Measurements from ENCODE around the gene INAFM2.
A peak's percentile ranks its signal among the peaks of the same experiment; 100 is the strongest.

The INAFM2 gene

GRCh38 chr15:40323239-40323952, at the start of gene INAFM2:
Gene INAFM2 (plus strand): TSS chr15:40323692. CDS start chr15:40324056, 364 bp downstream.
- peak; percentile 99 for DNase-seq

- peak; percentile 75 for DNase-seq
Measured at GRCh38 chr15:40274350-40275274, 48.9 kb upstream of the INAFM2 start.

- DNase-seq, result no peak
Measured at GRCh38 chr15:40275523-40275922, 48.0 kb upstream of the INAFM2 start.

- no peak for DNase-seq
Measured at GRCh38 chr15:40275954-40276353, 47.5 kb upstream of the INAFM2 start.

GRCh38 chr15:40276927-40277326, 46.6 kb upstream of the INAFM2 start:
- no peak for DNase-seq

- no peak for DNase-seq
Measured at GRCh38 chr15:40277471-40277870, 46.0 kb upstream of the INAFM2 start.

- no peak for DNase-seq
Measured at GRCh38 chr15:40278026-40278425, 45.5 kb upstream of the INAFM2 start.

- DNase-seq, result no peak
Measured at GRCh38 chr15:40279437-40280141, 43.9 kb upstream of the INAFM2 start.

- no peak for DNase-seq
Measured at GRCh38 chr15:40280260-40281056, 43.0 kb upstream of the INAFM2 start.

GRCh38 chr15:40281057-40281800, 42.3 kb upstream of the INAFM2 start:
- no peak for DNase-seq

- no peak for DNase-seq
Measured at GRCh38 chr15:40281801-40282146, 41.7 kb upstream of the INAFM2 start.

- DNase-seq, result peak; percentile 55
Measured at GRCh38 chr15:40282147-40282868, 41.2 kb upstream of the INAFM2 start.

- DNase-seq, result no peak
Measured at GRCh38 chr15:40282869-40283614, 40.5 kb upstream of the INAFM2 start, which contains the start of gene ANKRD63. Gene ANKRD63 (minus strand): TSS chr15:40283064. CDS start chr15:40282586, 478 bp downstream.

GRCh38 chr15:40283615-40284300, 39.7 kb upstream of the INAFM2 start:
- no peak for DNase-seq

GRCh38 chr15:40285151-40285550, 38.3 kb upstream of the INAFM2 start:
- DNase-seq, result no peak

- no peak for DNase-seq
Measured at GRCh38 chr15:40285554-40286011, 37.9 kb upstream of the INAFM2 start.

GRCh38 chr15:40286061-40286532, 37.4 kb upstream of the INAFM2 start:
- no peak for DNase-seq

- DNase-seq, result no peak
Measured at GRCh38 chr15:40286794-40287193, 36.7 kb upstream of the INAFM2 start.

GRCh38 chr15:40287505-40287904, 36.0 kb upstream of the INAFM2 start:
- DNase-seq, result no peak

Data from GDM1 (cell line).